Trophoblast cell (in vitro differentiated cells and primary cell): ENCODE data around the gene OST4.

Experiments used
- DNase-seq, 2 donors: peaks; one replicate each; pipeline ENCODE4 v3.0.0-alpha.2; 2016
- H2AFZ ChIP-seq: 2 replicates; pipeline ENCODE4 v1.6.1; 2013; ENCODE audit warnings: low read length, moderate library complexity, mild to moderate bottlenecking; ENCODE audit not compliant: insufficient read depth, poor library complexity
- H2AK5ac ChIP-seq: 2 replicates; pipeline ENCODE4 v1.6.1; 2013; ENCODE audit warnings: mild to moderate bottlenecking, low read length
- H2BK120ac ChIP-seq: 2 replicates; pipeline ENCODE4 v1.6.1; 2013; ENCODE audit warnings: low read length, mild to moderate bottlenecking, moderate library complexity; ENCODE audit not compliant: insufficient read depth, poor library complexity
- H2BK12ac ChIP-seq: 2 replicates; pipeline ENCODE4 v1.6.1; 2013; ENCODE audit warnings: mild to moderate bottlenecking, low read length, moderate library complexity
- H2BK5ac ChIP-seq: 2 replicates; pipeline ENCODE4 v1.6.1; 2013; ENCODE audit warnings: low read length, low read depth, moderate library complexity, mild to moderate bottlenecking; ENCODE audit not compliant: poor library complexity
- H3K14ac ChIP-seq: 2 replicates; pipeline ENCODE4 v1.6.1; 2013; ENCODE audit warnings: mild to moderate bottlenecking, low read length
- H3K18ac ChIP-seq: 2 replicates; pipeline ENCODE4 v1.6.1; 2013; ENCODE audit warnings: mild to moderate bottlenecking, low read length
- H3K23ac ChIP-seq: 2 replicates; pipeline ENCODE4 v1.6.1; 2013; ENCODE audit warnings: low read length
- H3K27ac ChIP-seq: 2 replicates; pipeline ENCODE4 v1.5.1; 2013; ENCODE audit warnings: low read depth, mild to moderate bottlenecking, inconsistent platforms, low read length, moderate library complexity
- H3K27me3 ChIP-seq: 2 replicates; pipeline ENCODE4 v1.6.1; 2013; ENCODE audit warnings: inconsistent platforms, mild to moderate bottlenecking, low read length, moderate library complexity; ENCODE audit not compliant: insufficient read depth
- H3K36me3 ChIP-seq, 2 experiments: 1 replicate in 1 of 2; 2 replicates in 1 of 2; pipeline ENCODE4 v1.6.1; 2013; ENCODE audit warnings: low read length in 2 of 2, mild to moderate bottlenecking in 2 of 2, moderate library complexity in 1 of 2; ENCODE audit not compliant: insufficient read depth in 2 of 2, control insufficient read depth in 1 of 2
- H3K4ac ChIP-seq: 2 replicates; pipeline ENCODE4 v1.6.1; 2013; ENCODE audit warnings: low read depth, mild to moderate bottlenecking, low read length, moderate library complexity
- H3K4me1 ChIP-seq, 2 experiments: 1 replicate in 1 of 2; 2 replicates in 1 of 2; pipeline ENCODE4 v1.6.1; 2013; ENCODE audit warnings: low read length in 2 of 2, mild to moderate bottlenecking in 2 of 2, moderate library complexity in 1 of 2; ENCODE audit not compliant: insufficient read depth in 2 of 2, control insufficient read depth in 1 of 2
- H3K4me2 ChIP-seq: 2 replicates; pipeline ENCODE4 v1.6.1; 2013; ENCODE audit warnings: inconsistent platforms, mild to moderate bottlenecking, low read length, moderate library complexity
- H3K4me3 ChIP-seq: 2 replicates; pipeline ENCODE4 v1.5.1; 2013; ENCODE audit warnings: mild to moderate bottlenecking, low read depth, low read length, inconsistent platforms
- H3K79me1 ChIP-seq: one replicate; pipeline ENCODE4 v1.6.1; 2013; ENCODE audit warnings: low read length
- H3K79me2 ChIP-seq: 2 replicates; pipeline ENCODE4 v1.6.1; 2013; ENCODE audit warnings: low read length, mild to moderate bottlenecking; ENCODE audit not compliant: control insufficient read depth, insufficient read depth, poor library complexity
- H3K9ac ChIP-seq: 2 replicates; pipeline ENCODE4 v1.6.1; 2013; ENCODE audit warnings: mild to moderate bottlenecking, low read length
- H3K9me3 ChIP-seq: 2 replicates; pipeline ENCODE4 v1.6.1; 2013; ENCODE audit warnings: low read depth, mild to moderate bottlenecking, control low read depth, inconsistent platforms, low read length; ENCODE audit not compliant: insufficient read depth
- H4K12ac ChIP-seq: 2 replicates; pipeline ENCODE4 v1.6.1; 2013; ENCODE audit warnings: low read depth, mild to moderate bottlenecking, low read length, moderate library complexity
- H4K8ac ChIP-seq: 2 replicates; pipeline ENCODE4 v1.6.1; 2013; ENCODE audit warnings: low read depth, mild to moderate bottlenecking, low read length, moderate library complexity
- H4K91ac ChIP-seq: one replicate; pipeline ENCODE4 v1.6.1; 2013; ENCODE audit warnings: low read depth, mild to moderate bottlenecking, low read length, moderate library complexity
- WGBS: extraction: QIAGEN DNeasy Blood & Tissue Kit; methylation state at CpG from one replicate; pipeline ENCODE4 v1.1.7; 2013; ENCODE audit warnings: missing lambda C conversion rate; ENCODE audit not compliant: insufficient read length, insufficient coverage; ENCODE audit errors: extremely low coverage; 5-methylcytosine and 5-hydroxymethylcytosine counted together

OST4 gene

GRCh38 chr2:27073782-27074181 is 2.3 kb upstream of the OST4 start:
- Histone ChIP-seq H3K4ac (no peak overlapping the region), H3K79me2 (peaks cover 21% of the 10 kb centered on the region), H2AK5ac (no peak overlapping the region), H3K4me2 (no peak overlapping the region), H3K9ac (no peak overlapping the region), H2BK5ac (no peak overlapping the region), H2BK12ac (no peak overlapping the region), H3K23ac (no peak overlapping the region), H3K79me1 (peaks cover 19% of the 10 kb centered on the region), H3K14ac (no peak overlapping the region), H4K8ac (no peak overlapping the region), H3K36me3 (peaks cover 12 to 15% of the 10 kb centered on the region in 2 experiments), H3K27me3 (no peaks in the 10 kb centered on the region), H3K9me3 (no peaks in the 10 kb centered on the region), H3K27ac (no peak overlapping the region), H4K12ac (no peak overlapping the region), H3K18ac (no peak overlapping the region), H3K4me3 (no peak overlapping the region), H2AFZ (no peak overlapping the region), H3K4me1 (peaks cover 6 to 18% of the 10 kb centered on the region in 2 experiments), H2BK120ac (no peak overlapping the region), H4K91ac (no peak overlapping the region)
- DNase-seq: no peak
- WGBS: no CpG with 5 or more reads among the region's 2 CpGs

GRCh38 chr2:27072920-27073319 is 1.5 kb upstream of the OST4 start:
- peak overlapping the region; percentile 94 for H3K4me2 ChIP-seq
- no peaks in the 10 kb centered on the region for H3K9me3 ChIP-seq
- H4K12ac ChIP-seq: no peak overlapping the region
- peak overlapping the region; percentile 37 for H4K91ac ChIP-seq
- peak overlapping the region; percentile 15 for H2BK5ac ChIP-seq
- H2BK12ac ChIP-seq: peak overlapping the region; percentile 46
- no peak overlapping the region for H3K18ac ChIP-seq
- DNase-seq: no peak
- H3K23ac ChIP-seq: no peak overlapping the region
- H3K4me1 ChIP-seq: peaks cover 6 to 18% of the 10 kb centered on the region in 2 experiments
- H3K79me2 ChIP-seq: peaks cover 21% of the 10 kb centered on the region
- peak overlapping the region; percentile 85 for H4K8ac ChIP-seq
- peak overlapping the region; percentile 93 for H3K27ac ChIP-seq
- H3K9ac ChIP-seq: no peak overlapping the region
- no CpG with 5 or more reads among the region's 5 CpGs for WGBS
- H2AFZ ChIP-seq: no peak overlapping the region
- H3K14ac ChIP-seq: no peak overlapping the region
- peaks cover 19% of the 10 kb centered on the region for H3K79me1 ChIP-seq
- H2AK5ac ChIP-seq: no peak overlapping the region
- peak overlapping the region; percentile 34 for H2BK120ac ChIP-seq
- no peak overlapping the region for H3K4ac ChIP-seq
- H3K36me3 ChIP-seq: peaks cover 19 to 24% of the 10 kb centered on the region in 2 experiments
- no peak overlapping the region for H3K4me3 ChIP-seq
- no peaks in the 10 kb centered on the region for H3K27me3 ChIP-seq

GRCh38 chr2:27071990-27072830 is 756 bp upstream of the OST4 start:
- peaks cover 19% of the 10 kb centered on the region for H3K79me1 ChIP-seq
- no CpG with 5 or more reads among the region's 34 CpGs for WGBS
- H2AK5ac ChIP-seq: peak overlapping the region; percentile 85
- H3K18ac ChIP-seq: peak overlapping the region; percentile 86
- H3K9ac ChIP-seq: peak overlapping the region; percentile 87
- H4K12ac ChIP-seq: peak overlapping the region; percentile 66
- H2BK12ac ChIP-seq: peak overlapping the region; percentile 46
- peak overlapping the region; percentile 83 for H3K14ac ChIP-seq
- peaks cover 6 to 18% of the 10 kb centered on the region in 2 experiments for H3K4me1 ChIP-seq
- peaks cover 23 to 30% of the 10 kb centered on the region in 2 experiments for H3K36me3 ChIP-seq
- H3K4ac ChIP-seq: peak overlapping the region; percentile 76
- peak overlapping the region; percentile 85 for H4K8ac ChIP-seq
- H3K9me3 ChIP-seq: no peaks in the 10 kb centered on the region
- H3K27me3 ChIP-seq: no peaks in the 10 kb centered on the region
- H2AFZ ChIP-seq: peak overlapping the region; percentile 81
- H3K23ac ChIP-seq: no peak overlapping the region
- peak overlapping the region; percentile 75 for H2BK120ac ChIP-seq
- H3K4me2 ChIP-seq: peak overlapping the region; percentile 94
- DNase-seq: no peak
- H3K79me2 ChIP-seq: peaks cover 21% of the 10 kb centered on the region
- H3K4me3 ChIP-seq: peak overlapping the region; percentile 81
- H2BK5ac ChIP-seq: peak overlapping the region; percentile 47
- peak overlapping the region; percentile 93 for H3K27ac ChIP-seq
- H4K91ac ChIP-seq: peak overlapping the region; percentile 94

GRCh38 chr2:27070653-27071276 is 689 bp downstream of the OST4 start:
- Histone ChIP-seq H4K91ac (peak overlapping the region; percentile 76), H2BK120ac (peak overlapping the region; percentile 67), H3K27me3 (no peaks in the 10 kb centered on the region), H2AFZ (peak overlapping the region; percentile 65), H3K79me1 (peaks cover 19% of the 10 kb centered on the region), H4K12ac (peak overlapping the region; percentile 92), H3K27ac (peak overlapping the region; percentile 83), H3K23ac (no peak overlapping the region), H3K9ac (peak overlapping the region; percentile 93), H3K36me3 (peaks cover 28 to 35% of the 10 kb centered on the region in 2 experiments), H2AK5ac (peak overlapping the region; percentile 78), H2BK5ac (peak overlapping the region; percentile 77), H3K18ac (peak overlapping the region; percentile 86), H3K4ac (peak overlapping the region; percentile 92), H3K4me1 (peaks cover 6 to 18% of the 10 kb centered on the region in 2 experiments), H3K79me2 (peaks cover 21% of the 10 kb centered on the region), H4K8ac (peak overlapping the region; percentile 94), H3K9me3 (no peaks in the 10 kb centered on the region), H3K14ac (peak overlapping the region; percentile 81), H3K4me3 (peak overlapping the region; percentile 89), H2BK12ac (peak overlapping the region; percentile 8), H3K4me2 (peak overlapping the region; percentile 79)
- WGBS: no CpG with 5 or more reads among the region's 11 CpGs
- no peak for DNase-seq
